Endothelial cell of hepatic sinusoid (primary cell): ENCODE data around the gene ESRRA.

Source experiments
- in situ Hi-C: cut with HindIII; loops from 2 replicates; pipeline ENCODE4 v1.10.0; 2017; ENCODE audit warnings: low sequenced_read_pairs

ESRRA gene

DNA sequence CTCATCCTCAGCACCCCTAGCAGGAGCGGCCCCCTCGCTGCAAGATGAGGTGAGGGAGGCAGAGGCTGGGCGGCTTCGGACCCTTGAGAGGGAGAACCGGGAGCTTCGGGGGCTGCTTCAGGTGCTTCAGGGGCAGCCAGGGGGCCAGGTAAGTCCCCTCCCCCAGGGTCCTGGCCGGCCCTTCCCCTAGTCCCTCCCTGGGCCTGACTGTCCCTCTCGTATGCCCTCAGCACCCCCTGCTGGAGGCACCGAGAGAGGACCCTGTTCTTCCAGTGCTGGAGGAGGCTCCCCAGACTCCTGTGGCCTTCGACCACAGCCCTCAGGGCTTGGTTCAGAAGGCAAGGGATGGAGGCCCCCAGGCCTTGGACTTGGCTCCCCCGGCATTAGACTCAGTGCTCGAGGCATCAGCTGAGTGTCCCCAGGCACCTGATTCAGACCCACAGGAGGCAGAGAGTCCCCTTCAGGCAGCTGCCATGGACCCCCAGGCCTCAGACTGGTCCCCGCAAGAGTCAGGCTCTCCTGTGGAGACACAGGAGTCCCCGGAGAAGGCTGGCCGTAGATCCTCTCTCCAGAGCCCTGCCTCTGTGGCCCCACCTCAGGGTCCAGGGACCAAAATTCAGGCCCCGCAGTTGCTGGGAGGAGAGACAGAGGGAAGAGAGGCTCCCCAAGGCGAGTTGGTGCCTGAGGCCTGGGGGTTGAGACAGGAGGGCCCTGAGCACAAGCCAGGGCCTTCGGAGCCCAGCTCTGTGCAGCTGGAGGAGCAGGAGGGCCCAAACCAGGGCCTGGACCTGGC, 38.6 kb downstream of the ESRRA start:
- in situ Hi-C loops: no loop called here

- in situ Hi-C loops: no loop called here
These were observed 39.5 kb downstream of the ESRRA start for GRCh38 chr11:64344787-64345186.

DNA sequence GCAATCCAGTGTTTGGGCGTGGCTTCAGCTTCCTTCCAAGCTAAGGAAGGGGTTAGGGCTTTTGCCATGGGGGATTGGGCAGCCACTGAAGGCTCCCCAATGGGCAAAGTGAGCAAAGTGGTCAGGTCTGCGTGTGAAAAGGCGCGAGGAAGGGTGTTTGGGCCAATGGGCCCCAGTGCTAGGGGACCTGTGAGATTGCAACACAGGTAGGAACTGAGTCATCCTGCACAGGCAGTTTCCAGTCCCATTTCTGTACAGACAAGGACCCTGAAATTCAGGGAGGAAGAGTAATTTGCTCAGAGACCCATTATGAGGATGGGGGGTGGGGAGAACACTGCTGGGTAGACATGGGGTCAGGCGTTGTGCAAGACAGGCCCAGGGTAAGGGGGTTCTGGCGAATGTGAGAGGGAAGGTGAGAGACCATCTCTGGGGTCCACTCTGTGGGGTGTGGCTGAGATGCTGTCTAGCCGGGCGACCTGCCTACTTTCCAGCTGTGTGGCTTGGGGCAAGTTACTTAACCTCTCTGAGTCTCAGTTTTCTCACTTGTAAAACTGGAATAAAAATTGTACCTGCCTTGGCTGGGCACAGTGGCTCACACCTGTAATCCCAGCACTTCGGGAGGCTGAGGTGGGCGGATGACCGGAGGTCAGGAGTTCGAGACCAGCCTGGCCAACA, 42.0 kb downstream of the ESRRA start:
- in situ Hi-C loops: no loop called here

DNA sequence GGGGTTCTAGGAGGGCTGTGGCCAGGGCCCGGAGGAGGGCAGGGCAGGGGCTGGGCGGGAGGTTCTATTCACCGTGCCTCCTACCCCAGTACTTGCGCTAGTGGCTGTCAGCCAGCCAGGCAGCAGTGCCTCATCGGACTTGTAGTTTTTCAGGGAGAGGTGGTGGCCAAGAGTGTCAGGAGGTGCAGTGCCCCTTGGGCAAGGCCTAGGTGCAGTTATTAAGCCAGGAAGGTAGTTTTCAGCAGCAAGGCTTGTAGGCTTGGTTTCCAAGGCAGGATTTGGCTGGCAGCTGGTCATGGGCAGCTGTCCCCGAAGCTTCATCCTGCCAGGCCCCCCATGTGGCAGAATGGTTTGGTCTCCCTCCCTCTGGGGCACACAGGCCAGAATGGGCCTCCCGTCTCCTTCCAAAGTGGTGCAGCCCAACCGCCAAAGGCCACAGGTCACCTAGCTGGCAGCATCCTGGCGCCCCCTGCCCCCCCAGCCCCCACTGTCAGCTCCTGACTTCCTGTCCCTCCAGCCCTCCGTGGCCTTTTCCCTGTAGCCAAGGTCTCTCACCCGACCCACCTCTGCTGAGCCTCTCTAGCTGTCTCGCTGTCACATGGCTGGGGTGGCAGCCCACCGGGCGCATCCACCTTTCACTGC, 43.2 kb downstream of the ESRRA start:
- in situ Hi-C loops: no loop called here

DNA sequence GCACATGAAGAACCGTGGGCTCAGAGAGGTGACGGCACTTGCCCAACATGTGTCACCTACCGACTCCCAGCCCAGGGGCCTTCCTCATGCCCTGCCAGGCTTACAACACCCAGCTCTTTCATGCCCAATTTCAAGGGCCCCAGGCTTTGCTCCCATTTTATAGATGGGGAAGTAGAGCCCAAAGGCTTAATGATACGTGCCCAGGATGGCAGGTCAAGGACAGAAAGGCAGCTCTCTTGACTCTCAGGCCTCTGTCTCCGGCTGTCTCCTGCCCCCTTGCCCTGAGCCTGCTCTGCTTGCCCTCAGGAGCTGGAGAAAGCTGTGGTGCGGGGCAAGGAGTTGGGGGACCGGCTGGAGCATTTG, 43.7 kb downstream of the ESRRA start:
- in situ Hi-C loops: no loop called here

DNA sequence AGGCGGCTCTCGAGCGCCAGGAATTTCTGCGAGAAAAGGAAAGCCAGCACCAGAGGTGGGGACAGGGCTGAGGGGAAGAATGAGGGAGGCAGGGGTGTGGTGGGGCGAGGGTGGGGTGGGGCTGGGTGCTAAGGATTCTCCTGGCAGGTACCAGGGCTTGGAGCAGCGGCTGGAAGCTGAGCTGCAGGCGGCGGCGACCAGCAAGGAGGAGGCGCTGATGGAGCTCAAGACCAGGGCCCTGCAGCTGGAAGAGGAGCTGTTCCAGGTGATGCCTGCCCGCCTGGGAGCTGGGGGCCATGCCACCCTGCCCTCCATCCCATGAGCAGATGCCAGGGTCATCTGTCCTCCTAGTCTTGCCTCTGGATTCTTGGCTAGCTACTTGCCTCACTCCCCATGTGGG, 44.1 kb downstream of the ESRRA start:
- in situ Hi-C loops: no loop called here

DNA sequence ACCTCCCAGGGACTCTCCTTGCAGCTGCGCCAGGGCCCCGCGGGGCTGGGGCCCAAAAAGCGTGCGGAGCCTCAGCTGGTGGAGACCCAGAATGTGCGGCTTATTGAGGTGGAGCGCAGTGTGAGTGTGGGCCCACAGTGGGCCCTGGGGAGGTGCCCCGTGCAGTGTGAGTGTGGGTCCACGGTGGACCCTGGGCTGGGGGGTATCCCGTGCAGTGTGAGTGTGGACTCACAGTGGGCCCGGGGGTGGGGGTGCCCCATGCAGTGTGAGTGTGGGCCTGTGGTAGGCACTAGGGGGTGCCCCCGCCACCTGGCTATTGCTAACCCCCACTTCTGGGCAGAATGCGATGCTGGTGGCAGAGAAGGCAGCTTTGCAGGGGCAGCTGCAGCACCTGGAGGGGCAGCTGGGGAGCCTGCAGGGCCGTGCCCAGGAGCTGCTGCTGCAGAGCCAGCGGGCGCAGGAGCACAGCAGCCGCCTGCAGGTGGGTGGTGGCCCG, 45.9 kb downstream of the ESRRA start:
- in situ Hi-C loops: no loop called here

DNA sequence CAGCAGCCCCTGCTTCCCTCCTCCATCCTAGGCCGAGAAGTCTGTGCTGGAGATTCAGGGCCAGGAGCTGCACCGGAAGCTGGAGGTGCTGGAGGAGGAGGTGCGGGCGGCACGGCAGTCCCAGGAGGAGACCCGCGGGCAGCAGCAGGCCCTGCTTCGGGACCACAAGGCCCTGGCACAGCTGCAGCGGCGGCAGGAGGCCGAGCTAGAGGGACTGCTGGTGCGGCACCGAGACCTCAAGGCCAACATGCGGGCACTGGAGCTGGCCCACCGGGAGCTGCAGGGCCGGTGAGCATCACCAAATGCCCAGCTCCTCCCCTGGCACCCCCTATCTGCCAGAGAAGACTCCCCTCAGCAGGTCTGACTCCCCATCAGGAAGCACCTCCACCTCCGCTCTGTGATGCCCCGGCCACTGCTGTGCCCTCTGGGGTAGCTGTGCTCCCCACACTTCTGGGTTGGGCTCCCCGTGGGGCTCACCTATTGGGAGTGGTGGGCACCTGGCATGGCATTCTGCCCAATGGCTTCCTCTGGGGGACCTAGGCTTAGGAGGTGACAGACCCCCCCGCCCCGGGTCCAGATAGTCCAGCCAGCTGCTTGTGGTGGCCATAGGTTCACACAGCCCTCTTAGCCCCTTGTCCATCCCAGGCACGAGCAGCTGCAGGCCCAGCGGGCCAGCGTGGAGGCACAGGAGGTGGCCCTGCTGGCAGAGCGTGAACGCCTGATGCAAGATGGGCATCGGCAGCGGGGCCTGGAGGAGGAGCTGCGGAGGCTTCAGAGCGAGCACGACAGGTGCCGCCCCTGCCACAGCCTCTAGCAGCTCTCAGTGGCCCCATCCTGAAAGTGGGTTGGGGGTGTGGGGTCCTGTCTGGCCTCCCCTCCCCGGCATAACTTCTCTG, 47.0 kb downstream of the ESRRA start:
- in situ Hi-C loops: no loop called here

GRCh38 chr11:64352995-64353714, 47.8 kb downstream of the ESRRA start:
- in situ Hi-C loops: no loop called here

DNA sequence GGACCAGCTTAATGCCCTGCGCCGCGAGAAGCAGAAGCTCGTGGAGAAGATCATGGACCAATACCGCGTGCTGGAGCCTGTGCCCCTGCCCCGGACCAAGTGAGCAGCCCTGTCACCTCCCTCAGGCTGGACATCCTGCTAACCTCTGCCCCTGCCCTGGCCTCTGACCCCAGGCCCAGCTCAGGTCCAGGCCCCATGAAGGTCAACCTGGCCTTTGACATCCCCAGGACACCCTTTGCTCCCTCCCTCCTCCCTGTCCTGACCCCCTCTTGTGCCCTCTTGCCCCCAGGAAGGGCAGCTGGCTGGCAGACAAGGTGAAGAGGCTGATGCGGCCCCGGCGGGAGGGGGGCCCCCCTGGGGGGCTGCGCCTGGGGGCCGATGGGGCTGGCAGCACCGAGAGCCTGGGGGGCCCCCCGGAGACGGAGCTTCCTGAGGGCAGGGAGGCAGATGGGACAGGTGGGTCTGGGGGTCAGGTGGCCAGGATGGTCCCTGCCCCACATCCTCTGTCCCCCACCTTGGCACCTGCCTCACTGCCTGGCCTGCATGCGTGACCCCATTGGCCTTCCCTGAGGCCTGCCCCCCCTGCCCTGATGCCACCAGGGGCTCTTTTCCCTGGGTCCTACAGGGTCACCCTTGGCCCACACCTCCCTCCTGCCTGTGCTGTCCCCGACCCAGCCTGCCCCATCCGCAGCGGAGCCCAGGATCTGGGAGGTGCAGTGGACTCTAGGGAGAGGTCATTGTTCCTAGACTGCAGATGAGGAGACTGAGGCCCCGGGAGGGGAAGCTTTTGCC, 48.6 kb downstream of the ESRRA start:
- in situ Hi-C loops: no loop called here

- in situ Hi-C loops: no loop called here
These were observed 50.0 kb downstream of the ESRRA start for GRCh38 chr11:64355078-64355940.

DNA sequence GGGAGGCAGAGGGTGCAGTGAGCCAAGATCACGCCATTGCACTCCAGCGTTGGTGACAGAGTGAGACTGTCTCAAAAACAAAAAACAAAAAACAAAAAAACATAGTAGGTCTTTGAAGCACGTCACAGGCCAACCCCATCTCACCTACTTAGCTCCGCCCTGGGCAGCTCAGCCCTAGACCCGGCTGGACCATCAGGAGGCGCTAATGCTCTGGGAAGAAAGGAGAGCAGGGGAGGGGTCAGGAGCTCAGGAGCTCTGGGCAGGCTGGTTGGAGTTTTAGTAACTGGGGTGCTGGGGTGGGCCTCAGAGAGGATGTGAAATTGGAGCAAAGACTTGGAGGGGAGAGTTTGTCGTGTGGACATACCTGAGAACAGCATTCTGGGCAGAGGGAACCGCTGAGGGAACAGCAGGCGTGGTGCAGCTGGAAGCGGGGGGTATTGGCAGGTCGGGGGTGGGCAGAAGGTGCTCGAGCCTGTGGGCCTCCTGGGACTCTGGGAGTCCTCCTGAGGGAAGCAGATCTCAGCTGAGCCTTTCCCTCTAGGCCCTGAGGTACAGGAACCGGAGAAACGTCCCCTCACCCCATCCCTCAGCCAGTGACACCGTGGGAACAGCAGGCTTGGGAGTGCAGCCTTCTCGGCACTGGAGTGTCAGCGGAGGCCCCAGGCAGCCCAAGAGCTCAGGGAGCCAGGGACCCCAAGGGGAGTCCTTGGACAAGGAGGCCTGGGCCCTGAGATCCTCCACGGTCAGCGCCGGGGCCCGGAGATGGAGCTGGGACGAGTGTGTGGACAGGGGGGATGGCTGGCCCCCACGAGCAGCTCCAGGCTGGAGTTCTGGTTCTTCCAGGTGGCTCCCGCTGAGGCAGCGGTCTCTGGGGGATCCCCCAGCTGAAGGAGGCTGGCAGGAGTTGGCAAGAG, 51.4 kb downstream of the ESRRA start:
- in situ Hi-C loops: no loop called here

DNA sequence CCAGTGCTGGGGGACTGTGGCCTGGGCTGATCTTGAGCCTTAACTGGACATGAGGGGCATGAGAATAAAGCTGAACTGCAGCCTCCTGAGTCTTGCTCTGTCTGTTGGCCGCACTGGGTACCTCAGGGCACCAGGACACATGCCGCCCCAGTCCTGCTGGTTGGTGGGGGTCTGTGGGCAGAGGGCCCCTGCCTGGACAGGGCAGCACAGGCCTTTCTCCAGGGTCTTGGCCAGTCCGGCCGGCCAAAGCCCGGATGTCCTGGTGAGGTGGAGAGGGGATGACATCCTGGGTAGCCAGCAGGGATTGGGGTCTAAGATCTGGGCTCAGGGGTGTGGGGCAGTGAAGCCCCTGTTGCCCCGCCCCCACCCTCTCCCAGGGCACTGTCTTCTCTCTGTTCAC, 52.1 kb downstream of the ESRRA start:
- in situ Hi-C loops: no loop called here

GRCh38 chr11:64357904-64358535, 52.7 kb downstream of the ESRRA start:
- in situ Hi-C loops: no loop called here

GRCh38 chr11:64358536-64358906, 53.2 kb downstream of the ESRRA start:
- in situ Hi-C loops: no loop called here

- in situ Hi-C loops: no loop called here
These were observed 53.8 kb downstream of the ESRRA start, which contains the start of gene RPS6KA4 for GRCh38 chr11:64358907-64359711. RPS6KA4 (plus strand) TSS chr11:64359162; CDS start chr11:64359236, 74 bp downstream.
